NOMO-1 (cell line): ENCODE measurements around the gene GALNT15.
A peak's percentile ranks its signal among the peaks of the same experiment; 100 is the strongest.

Experiments used
- DNase-seq, 2 experiments: peaks; one replicate each; lab custom pipeline; 2025; ENCODE audit not compliant: unreplicated experiment in 2 of 2; lab: John Stamatoyannopoulos, UW

The GALNT15 gene

DNA sequence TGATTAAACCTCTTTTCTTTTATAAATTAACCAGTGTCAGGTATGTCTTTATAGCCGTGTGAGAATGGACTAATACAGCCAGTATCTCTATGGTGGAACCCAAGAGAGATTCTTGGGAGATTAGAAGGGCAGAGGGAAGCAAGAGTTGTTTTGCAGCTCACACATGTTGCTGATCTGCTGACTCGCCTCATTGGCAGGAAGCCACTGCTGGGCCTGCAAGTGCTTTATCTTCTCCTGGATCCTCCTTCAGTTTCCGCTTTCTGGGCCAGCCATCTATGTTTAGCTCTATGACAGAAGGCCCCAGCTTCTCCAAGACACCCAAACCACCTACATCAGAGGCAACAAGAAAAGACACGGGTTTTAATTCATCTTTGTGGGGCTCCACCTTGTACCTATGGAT, 23.4 kb upstream of the GALNT15 start:
- peak in 1 of 2 experiments; percentile 1 for DNase-seq

DNA sequence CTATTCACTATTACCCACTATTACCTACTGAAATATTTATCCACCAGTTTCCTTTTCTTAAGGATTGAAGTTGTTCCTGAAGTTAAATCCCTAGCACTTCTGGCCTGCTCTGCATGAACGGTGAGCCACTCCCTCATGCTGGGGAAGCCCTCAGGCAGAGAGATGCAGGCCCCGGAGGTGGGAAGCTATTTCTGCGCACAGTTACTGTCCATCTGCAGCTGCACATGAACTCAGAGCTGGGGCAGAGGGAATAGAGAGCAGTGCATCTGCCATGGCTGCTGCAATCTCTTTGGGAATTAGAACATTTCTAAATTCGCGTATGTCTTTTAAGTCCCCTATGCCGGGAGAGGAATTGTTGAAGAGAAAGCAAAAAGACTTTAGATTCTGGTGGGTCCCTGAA, 6.3 kb upstream of the GALNT15 start:
- DNase-seq, result no peak

DNA sequence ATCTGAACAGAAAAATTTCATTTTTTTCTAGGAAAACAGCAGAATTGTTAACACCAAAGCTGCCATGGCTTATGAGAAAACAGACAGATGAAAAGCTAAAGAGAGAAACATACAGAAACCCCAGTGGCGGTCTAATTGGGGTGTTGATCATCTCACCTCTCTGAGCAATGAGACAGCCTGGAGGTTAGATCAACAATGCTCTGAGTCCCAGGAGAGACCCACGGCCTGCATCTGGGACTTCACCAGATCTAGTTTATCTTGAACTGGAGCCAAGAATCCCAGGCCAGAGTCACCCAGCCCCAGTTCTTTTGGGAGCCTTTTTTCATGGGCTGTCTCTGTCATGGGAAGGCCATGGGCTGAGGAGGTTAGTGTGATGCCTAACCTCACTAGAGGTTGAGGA, 3.5 kb upstream of the GALNT15 start:
- no peak for DNase-seq

DNA sequence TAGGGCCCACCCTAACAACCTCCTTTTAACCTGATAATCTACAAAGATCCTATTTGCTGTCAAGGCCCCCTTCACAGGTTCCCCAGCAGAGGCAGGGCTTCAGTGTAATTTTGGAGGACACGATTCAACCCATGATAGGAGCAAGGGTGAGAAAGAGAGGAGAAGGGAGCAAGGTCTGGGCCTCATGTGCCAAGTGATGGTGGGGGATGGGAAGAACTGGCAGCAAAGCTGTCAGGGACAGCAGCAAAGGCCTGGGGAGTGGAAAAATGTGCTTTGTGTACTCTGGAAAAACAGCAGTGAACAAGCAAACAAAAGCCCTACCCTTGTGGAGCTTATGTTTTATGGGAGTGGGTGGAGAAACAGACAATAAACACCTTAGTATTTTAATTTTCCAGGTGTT, 2.7 kb upstream of the GALNT15 start:
- DNase-seq, result no peak

DNA sequence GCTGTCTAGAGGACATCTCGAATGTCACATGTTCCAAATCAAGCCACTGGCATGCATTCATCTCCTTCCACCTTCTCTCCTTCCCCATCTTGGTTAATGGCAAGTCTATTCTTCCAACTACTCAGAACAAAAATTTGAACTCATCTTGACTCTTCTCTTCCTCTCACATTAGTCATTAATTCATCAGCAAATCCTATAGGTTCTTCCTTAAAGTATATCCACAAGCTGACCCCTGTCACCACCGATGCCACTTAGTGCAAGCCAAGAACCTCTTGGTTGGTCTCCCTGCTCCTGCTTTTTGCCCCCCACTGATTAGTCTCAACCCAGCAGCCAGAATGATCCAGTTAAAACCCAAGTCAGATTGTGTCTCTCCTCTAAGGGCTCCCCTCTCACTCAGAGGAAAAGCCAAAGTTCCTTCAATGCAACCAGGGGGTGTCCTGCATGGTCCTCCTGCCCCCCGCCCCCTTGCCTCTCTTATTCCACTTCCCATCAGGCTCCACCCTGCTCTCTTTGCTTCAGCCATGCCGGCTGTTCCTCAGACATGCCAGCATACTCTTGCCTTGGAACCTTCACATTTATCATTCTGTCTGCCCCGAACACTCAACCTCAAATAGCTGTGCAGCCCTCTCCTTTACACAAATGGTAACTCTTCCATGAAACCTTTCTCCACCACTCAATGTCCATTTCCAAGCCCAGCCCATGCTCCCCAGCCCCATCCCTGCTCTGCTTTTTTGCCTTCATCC, 1.0 kb upstream of the GALNT15 start:
- DNase-seq, result no peak

DNA sequence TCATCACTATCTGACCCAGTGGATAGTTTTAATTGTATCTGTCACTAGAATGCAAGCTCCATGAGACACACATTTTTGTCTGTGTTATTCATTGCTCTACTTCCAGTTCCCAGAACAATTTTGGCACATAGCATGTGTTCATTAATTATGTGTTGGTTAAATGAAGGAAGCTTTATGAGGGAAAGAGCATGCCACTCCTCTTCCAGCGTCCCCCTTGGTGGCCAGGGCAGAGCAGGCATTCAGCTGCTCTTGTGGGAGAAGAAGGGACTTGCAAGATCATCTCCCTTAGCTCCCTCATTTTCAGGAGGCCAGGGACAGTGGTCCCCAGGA, 489 bp upstream of the GALNT15 start:
- no peak for DNase-seq

DNA sequence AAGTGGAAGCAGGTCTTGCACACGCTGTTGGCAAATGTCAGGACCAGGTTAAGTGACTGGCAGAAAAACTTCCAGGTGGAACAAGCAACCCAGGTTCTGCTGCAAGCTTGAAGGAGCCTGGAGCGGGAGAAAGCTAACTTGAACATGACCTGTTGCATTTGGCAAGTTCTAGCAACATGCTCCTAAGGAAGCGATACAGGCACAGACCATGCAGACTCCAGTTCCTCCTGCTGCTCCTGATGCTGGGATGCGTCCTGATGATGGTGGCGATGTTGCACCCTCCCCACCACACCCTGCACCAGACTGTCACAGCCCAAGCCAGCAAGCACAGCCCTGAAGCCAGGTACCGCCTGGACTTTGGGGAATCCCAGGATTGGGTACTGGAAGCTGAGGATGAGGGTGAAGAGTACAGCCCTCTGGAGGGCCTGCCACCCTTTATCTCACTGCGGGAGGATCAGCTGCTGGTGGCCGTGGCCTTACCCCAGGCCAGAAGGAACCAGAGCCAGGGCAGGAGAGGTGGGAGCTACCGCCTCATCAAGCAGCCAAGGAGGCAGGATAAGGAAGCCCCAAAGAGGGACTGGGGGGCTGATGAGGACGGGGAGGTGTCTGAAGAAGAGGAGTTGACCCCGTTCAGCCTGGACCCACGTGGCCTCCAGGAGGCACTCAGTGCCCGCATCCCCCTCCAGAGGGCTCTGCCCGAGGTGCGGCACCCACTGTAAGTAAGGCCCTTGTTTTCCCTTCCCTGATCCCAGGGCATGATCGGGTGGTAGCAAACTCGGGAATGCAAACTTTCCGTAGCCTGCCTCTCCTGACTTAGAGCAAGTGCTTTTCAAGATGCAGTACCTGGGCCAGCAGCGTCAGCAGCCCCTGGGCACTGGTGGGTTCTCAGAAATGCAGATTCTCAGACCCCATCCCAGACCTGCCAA, 759 bp downstream of the GALNT15 start:
- no peak for DNase-seq

DNA sequence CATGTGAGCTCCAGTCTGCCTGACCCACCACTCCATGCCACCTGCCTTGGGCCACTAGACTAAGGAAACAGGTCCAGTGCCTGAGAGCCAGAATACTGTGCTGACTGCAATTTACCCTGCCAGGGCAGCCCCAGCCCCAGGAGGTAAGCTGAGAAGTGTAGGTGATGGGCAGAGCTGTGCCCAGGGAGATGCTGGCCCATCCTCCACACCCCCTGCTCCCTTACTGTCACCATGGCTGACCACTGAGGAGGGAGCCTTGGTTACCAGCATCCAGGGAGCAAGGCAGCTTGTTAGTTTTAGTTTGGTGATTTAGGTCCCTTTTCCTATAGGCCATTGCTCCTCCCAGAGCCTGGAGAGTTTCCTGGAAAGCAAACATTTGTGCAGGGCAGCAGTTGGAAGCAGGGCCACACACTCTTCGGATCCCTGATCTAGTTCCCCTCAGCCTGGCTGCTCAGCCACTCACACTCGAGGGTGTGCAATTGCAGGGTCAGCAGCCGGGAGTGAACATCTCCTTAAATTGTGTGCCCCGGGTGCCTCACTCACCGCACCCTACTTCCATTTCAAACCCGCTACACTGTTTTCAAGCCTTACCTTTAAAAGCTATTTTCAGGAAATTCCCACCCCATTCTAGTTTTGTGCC, 2.0 kb downstream of the GALNT15 start:
- DNase-seq, result no peak

DNA sequence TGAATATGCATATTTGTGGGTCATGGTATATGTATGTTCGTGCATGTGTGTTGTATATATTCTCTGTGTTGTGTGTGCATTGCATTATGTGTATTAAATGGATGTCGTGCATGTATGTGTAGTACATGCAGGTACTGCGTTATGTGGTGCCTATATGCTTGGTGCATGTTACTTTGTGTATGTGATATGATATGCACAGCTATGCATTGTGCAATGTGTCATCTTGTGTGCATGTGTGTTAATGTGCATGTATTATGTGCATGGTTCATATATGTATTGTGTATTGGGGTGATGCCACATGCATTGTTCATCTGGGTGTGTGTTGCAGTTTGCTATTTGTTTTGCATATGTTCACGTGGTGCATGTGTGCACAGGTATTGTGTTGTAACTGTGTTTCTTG, 2.9 kb downstream of the GALNT15 start:
- DNase-seq, result no peak

DNA sequence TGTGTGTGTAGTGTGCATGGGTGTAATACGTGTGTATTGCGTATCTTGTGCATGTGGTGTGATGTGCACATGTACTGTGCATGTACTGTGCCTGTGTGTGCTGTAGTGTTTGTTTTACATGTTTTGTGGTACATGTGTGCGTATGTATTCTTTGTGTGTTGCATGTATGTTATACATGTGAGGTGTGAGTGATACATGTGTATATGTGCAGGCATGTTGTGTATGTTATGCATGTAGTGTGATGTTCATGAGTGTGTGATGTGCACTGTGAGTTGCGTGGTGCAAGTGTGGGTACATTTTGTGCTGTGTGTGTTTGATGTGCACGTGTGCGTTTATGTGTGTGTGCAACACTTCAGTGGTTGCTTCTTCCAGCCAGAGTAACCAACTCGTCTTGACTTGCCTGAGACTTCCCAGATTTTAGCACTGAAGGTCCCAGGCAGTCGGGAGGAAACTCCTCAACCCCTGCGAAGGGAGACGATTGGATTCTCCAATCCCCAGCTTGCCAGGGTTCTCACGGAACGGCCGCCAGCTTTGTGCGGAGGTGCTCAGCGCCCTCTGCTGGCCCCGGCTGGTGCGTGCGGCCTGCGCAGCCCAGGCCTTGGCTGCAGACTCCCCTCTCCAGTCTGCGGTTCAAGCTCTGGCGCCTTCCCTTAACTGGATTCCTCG, 3.6 kb downstream of the GALNT15 start:
- DNase-seq, result no peak

DNA sequence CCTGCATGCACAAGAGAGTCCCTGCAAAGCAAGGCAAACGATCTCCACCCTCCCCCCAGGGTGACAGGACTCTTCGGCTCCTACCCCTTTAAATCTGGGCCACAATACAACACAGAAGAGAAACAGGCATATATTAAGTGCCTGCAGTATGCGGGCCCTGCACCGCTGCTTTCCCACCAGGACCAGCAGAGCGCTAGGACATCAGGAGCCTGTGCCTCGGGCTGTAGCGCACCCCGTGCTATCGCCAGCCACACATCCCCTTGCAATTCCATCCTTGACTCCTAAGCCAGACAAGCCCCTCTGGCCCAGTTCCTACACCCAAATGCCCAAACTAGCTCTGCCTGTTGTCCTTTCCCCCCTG, 4.1 kb downstream of the GALNT15 start:
- DNase-seq, result no peak

DNA sequence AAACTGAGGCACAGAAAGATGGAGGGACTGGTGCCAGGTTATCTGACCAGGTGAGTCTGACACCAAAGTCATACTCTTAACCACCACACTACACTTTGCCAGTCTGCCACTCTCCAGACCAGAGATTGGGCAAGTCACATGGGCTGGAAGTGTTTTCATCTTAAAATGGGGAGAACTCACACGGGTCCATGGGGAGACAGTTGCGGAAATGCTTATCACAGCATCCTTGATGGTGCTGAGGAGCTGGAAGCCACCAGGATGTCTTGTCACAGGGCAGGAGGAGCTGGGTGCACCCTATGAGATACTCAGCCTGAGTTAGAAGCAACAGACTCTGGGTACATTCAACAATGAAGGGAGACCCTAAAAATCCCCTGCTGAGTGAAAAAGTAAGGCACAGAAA, 4.8 kb downstream of the GALNT15 start:
- no peak for DNase-seq

DNA sequence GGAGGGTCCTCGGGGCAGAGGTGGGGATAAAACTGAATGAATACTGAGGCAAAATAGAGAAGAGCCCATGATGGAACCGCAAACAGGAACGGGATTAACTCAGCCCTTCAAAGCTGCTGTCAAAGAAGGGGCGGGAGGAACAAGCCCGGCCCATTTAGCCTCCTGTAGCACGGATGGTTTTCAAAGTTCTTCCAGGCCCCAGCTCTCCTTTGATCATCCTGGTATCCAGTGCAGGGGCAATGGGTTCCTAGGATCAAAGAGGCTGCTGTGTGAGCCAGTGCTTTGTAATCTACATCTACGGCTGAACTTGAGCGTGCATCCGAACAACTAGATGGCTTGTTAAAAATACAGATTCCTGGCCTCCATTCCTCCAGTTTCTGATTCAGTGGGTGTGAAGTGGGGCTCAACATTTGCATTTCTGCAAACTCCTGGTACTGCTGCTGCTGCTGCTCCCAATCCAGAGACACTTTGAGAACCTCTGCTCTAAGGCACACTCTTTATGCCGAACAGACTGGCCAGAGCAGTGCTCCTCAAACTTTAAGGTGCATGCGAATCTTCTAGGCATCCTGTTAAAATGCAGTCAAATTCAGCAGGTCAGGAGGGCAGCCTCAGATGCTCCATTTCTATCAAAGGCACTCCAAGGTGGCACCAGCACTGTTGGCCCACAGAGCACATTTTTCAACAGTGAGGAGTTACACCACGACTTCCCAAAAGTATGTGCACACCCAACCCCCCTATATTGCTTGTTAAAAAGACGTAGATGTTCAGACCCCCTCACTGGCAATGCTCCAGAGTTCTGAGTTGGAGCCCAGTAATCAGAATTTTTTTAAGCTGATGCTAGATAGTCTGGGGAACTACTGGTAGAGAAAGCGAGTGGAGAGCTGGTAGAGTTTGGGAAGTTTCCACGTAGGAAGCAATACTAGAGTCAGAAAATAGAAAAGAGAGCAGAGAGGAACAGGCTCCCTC, 5.6 kb downstream of the GALNT15 start:
- no peak for DNase-seq

DNA sequence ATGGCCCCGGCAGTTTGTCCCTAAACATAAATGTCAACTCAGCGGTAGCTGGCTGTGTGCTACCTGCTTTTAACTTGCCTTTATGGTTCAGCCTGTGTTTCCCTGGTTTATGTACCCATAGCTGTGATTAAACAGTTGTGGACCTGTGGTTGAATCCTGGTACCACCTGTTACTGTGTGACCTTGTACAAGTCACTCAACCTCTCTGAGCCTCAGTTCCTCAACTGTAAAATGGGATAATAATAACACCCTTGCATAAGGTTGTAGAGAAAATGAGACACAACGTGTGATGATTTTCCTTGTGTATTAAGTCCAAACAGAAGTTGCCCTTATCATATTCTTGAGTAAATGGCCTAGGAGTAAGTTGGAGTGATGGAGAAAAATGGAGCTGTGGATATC, 6.3 kb downstream of the GALNT15 start:
- no peak for DNase-seq

DNA sequence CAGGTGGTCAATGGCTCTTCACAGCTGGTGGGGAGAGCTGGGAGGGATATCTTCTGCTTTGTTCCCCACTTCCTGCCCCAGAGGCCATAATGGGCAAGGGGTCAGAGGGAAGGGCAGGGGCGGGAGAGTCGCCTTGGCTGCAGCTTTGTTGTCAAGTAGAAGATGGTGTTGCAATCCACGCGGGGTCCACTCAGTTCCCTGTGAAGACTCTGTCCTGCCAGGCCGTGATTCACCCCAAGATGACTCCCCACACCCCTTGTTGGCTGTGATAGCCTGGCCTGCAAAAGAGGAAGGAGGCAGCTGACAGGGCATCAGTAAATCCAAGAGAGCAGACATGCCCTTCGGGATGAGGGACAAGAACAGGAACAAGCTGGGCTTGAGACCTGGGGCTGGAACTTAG, 6.9 kb downstream of the GALNT15 start:
- DNase-seq, result peak in 1 of 2 experiments; percentile 42

DNA sequence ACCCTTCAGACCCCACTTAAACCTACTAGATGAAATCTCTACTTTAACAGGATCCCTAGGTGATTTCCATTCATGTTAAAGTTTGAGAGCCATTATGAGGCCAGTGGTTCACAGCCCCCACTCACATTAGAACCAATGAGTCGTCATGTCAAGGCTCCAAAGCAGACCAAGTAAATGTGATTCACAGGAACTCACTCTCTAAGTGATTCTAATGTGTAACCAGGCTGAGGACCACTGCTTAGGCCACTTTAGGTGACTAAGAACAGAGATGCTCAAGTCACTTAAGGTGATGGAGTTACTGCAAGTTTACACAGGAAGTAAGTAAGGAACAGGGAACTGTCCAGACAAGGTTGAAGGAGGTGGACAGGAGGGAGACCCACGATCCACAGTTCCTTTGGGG, 7.7 kb downstream of the GALNT15 start:
- DNase-seq, result no peak

DNA sequence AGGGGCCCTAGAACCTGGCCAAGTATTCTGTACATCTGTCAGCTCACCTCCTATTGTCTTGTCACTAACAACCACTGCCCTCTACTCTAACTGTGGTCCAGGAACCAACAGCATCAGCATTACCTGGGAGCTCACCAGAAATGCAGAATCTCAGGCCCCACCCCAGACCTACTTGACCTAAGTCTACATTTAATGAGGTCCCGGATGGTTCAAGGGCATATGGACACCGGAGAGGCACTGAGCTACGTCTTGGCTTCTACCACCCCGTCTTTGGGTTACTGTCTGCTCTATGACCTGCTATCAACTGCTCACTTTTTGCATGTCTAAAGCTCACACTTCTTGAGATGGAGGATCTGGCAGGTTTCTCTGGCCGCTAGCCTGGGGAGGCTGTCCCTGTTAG, 8.1 kb downstream of the GALNT15 start:
- no peak for DNase-seq

DNA sequence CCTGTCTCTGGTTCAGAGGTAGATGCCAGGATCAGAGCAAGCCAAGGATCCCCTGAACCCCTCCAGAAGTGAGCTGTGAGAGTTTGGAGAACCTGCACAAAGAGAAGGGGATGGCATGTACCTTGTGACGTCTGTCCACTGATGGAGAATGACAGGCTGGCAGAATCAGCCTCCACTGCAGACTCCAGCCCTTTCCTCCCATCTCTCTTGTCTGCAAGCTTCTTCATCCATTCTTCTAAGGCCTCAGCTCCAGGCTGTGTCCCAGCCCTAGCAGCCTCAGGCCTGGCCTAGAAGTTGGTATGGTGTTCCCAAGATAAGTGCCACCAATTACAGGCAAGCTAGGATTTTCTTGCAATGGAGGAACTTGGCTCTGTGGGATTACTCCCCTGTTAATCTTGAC, 8.6 kb downstream of the GALNT15 start:
- DNase-seq, result no peak

DNA sequence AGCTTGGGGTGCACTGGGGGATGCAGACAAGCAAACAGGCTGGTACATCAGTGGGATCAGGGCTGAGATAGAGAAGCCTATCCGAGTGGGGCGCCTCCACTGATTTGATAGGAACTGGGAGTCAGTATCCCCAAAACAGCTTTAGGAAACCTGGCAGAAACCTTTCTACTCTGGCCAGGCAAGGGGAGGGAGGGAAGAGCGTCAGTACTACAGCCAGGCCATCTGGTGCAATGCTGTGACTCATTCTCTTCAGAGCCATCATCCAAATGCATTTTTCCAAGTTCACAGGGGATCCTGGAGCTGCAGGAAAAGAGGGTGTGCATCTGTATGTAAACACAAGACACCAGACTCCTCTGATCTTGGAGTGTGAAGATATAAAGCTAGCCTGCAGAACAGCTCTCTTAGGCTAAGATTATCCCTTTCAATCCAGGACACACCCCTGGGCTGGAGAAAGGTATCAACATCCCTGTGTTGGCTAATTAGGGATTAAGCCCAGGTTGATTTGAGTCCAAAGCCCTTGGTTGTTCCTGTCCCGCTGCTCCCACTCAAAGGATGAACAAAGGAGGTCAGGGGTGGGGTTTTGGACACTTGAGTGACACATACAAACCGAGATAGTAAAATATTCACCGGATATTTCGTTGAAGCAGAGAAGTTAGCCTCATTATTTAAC, 9.3 kb downstream of the GALNT15 start:
- no peak for DNase-seq

DNA sequence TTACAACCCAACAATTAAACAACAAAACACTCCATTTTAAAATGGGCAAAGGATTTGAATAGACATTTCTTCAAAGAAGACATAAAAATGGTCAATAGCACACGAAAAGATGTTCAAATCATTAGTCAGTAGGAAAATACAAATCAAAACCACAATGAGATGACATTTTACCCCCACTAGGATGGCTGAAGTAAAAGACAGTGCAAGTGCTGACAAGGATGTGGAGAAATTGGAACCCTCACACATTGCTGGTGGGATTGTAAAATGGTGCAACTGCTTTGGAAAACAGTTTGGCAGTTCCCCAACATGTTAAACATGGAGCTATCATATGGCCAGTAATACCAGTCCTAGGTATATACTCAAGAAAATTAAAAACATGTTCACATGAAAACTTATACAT, 11.6 kb downstream of the GALNT15 start:
- no peak for DNase-seq
